H1 (cell line): ENCODE measurements around the gene IL31RA. TPM values are rescaled to one million over a fixed set of nuclear protein-coding genes. Genes with fewer than 3 reads are reported as not detected.
A peak's percentile ranks its signal among the peaks of the same experiment; 100 is the strongest.
"Not testable (repeated sequence)": the region's sequence is repeated elsewhere in the genome, so short reads cannot be mapped to it uniquely, and the experiment has no call there.

Experiments
- CTCF ChIA-PET: fragments of 300-600 bp; sonication (Branson Sonifier 250); formaldehyde crosslinking; loops from one replicate; lab custom pipeline; 2021; ENCODE audit not compliant: partially characterized antibody; lab: Charles Lee
- POLR2A ChIA-PET: fragments of 300-600 bp; sonication (Branson Sonifier 250); formaldehyde crosslinking; loops from one replicate; lab custom pipeline; 2021; ENCODE audit warnings: inconsistent platforms; ENCODE audit not compliant: partially characterized antibody; lab: Charles Lee
- DNase-seq, 2 experiments: peaks; one replicate each; pipeline versions ENCODE4 v3.0.0 to v3.0.0-alpha.2; 2010 to 2022; ENCODE audit warnings: low spot score in 2 of 2, low read depth in 1 of 2, mixed read lengths in 1 of 2
- FAIRE-seq: peaks from 2 replicates; lab custom pipeline; 2011; peaks lifted over from hg19 to GRCh38; lab: Jason Lieb, UNC
- H2AFZ ChIP-seq: 2 replicates; pipeline ENCODE4 v1.8.1; 2012; ENCODE audit warnings: low read length, inconsistent platforms
- H2AK5ac ChIP-seq: 2 replicates; pipeline ENCODE4 v1.6.1; 2013; ENCODE audit warnings: low read depth, low read length
- H2BK120ac ChIP-seq: replicated peaks from 2 replicates; pipeline ENCODE3; 2013; ENCODE audit warnings: low read depth, low read length, inconsistent platforms
- H2BK12ac ChIP-seq: 2 replicates; pipeline ENCODE4 v1.6.1; 2013; ENCODE audit warnings: low read depth, low read length
- H2BK15ac ChIP-seq: 2 replicates; pipeline ENCODE4 v1.6.1; 2013; ENCODE audit warnings: low read length
- H2BK20ac ChIP-seq: 2 replicates; pipeline ENCODE4 v1.6.1; 2013; ENCODE audit warnings: low read length
- H2BK5ac ChIP-seq: 2 replicates; pipeline ENCODE4 v1.6.1; 2013; ENCODE audit warnings: low read depth, low read length
- H3K14ac ChIP-seq: 2 replicates; pipeline ENCODE4 v1.6.1; 2013; ENCODE audit warnings: inconsistent platforms; ENCODE audit not compliant: insufficient read length
- H3K18ac ChIP-seq: 2 replicates; pipeline ENCODE4 v1.6.1; 2013; ENCODE audit warnings: low read length; ENCODE audit errors: extremely low read depth
- H3K23ac ChIP-seq: 2 replicates; pipeline ENCODE4 v1.6.1; 2013; ENCODE audit warnings: inconsistent platforms; ENCODE audit not compliant: insufficient read length
- H3K23me2 ChIP-seq: 2 replicates; pipeline ENCODE4 v1.6.1; 2013; ENCODE audit warnings: low read depth, low read length
- H3K27ac ChIP-seq: 2 replicates; pipeline ENCODE4 v1.6.1; 2011; ENCODE audit warnings: low read depth, low read length, inconsistent platforms
- H3K27me3 ChIP-seq, 4 experiments: replicated peaks in 1 of 4; 1 replicate in 1 of 4; 2 replicates in 3 of 4; pipeline versions ENCODE4 v1.6.1 to v1.8.1; 2011 to 2013; ENCODE audit warnings: low read length in 3 of 4, mild to moderate bottlenecking in 3 of 4, inconsistent platforms in 2 of 4, mixed read lengths in 2 of 4, moderate library complexity in 1 of 4; ENCODE audit not compliant: control insufficient read depth in 3 of 4, insufficient read depth in 3 of 4; ENCODE audit errors: extremely low read depth in 1 of 4
- H3K36me3 ChIP-seq, 4 experiments: 2 replicates each; pipeline versions ENCODE4 v1.6.1 to v1.8.1; 2011 to 2013; ENCODE audit warnings: mild to moderate bottlenecking in 4 of 4, low read length in 3 of 4, moderate library complexity in 2 of 4, control low read depth in 1 of 4, inconsistent platforms in 1 of 4; ENCODE audit not compliant: insufficient read depth in 4 of 4, control insufficient read depth in 2 of 4
- H3K4ac ChIP-seq: replicated peaks from 2 replicates; pipeline ENCODE3; 2013; ENCODE audit warnings: low read length, low read depth, mixed read lengths, inconsistent platforms; ENCODE audit not compliant: insufficient read length
- H3K4me1 ChIP-seq, 4 experiments: replicated peaks in 1 of 4; 1 replicate in 1 of 4; 2 replicates in 3 of 4; pipeline versions ENCODE4 v1.6.1 to v1.8.1; 2011 to 2013; ENCODE audit warnings: low read length in 3 of 4, inconsistent platforms in 2 of 4, mixed read lengths in 1 of 4; ENCODE audit not compliant: insufficient read depth in 4 of 4, control insufficient read depth in 3 of 4
- H3K4me2 ChIP-seq, 2 experiments: 2 replicates each; pipeline versions ENCODE4 v1.6.1 to v1.8.1; 2011 to 2013; ENCODE audit warnings: low read depth in 2 of 2, low read length in 2 of 2, control low read depth in 1 of 2, inconsistent platforms in 1 of 2, mild to moderate bottlenecking in 1 of 2; ENCODE audit not compliant: insufficient read depth in 1 of 2
- H3K4me3 ChIP-seq, 4 experiments: fragments of 200-600, 300-600 bp in 1 of 4; sonication (generic), shearing (Covaris generic), sonication (Bioruptor Twin) in 1 of 4; 2 replicates each; pipeline versions ENCODE4 v1.5.1 to v1.8.1; 2011 to 2016; ENCODE audit warnings: low read length in 4 of 4, low read depth in 3 of 4, control low read depth in 2 of 4, inconsistent platforms in 2 of 4, mild to moderate bottlenecking in 2 of 4, mixed read lengths in 1 of 4, moderate library complexity in 1 of 4; ENCODE audit not compliant: insufficient read depth in 2 of 4; ENCODE audit errors: extremely low read depth in 1 of 4
- H3K56ac ChIP-seq: replicated peaks from 2 replicates; pipeline ENCODE3; 2013; ENCODE audit warnings: low read depth, mild to moderate bottlenecking, mixed read lengths, low read length, inconsistent platforms; ENCODE audit not compliant: insufficient read length
- H3K79me1 ChIP-seq: 2 replicates; pipeline ENCODE4 v1.6.1; 2013; ENCODE audit warnings: low read depth, low read length, control low read depth
- H3K79me2 ChIP-seq, 2 experiments: 2 replicates each; pipeline versions ENCODE4 v1.6.1 to v1.8.1; 2012 to 2013; ENCODE audit warnings: low read length in 2 of 2, mild to moderate bottlenecking in 2 of 2, inconsistent platforms in 1 of 2; ENCODE audit not compliant: insufficient read depth in 2 of 2, control insufficient read depth in 1 of 2
- H3K9ac ChIP-seq, 4 experiments: replicated peaks in 1 of 4; 1 replicate in 1 of 4; 2 replicates in 3 of 4; pipeline versions ENCODE4 v1.6.1 to v1.8.1; 2011 to 2013; ENCODE audit warnings: low read depth in 3 of 4, low read length in 3 of 4, control low read depth in 2 of 4, mild to moderate bottlenecking in 2 of 4, moderate library complexity in 2 of 4, inconsistent platforms in 1 of 4; ENCODE audit errors: extremely low read depth in 1 of 4
- H3K9me3 ChIP-seq, 2 experiments: 2 replicates each; pipeline versions ENCODE4 v1.6.1 to v1.8.1; 2012 to 2013; ENCODE audit warnings: mild to moderate bottlenecking in 2 of 2, moderate library complexity in 2 of 2, control low read depth in 1 of 2, inconsistent platforms in 1 of 2, low read depth in 1 of 2, low read length in 1 of 2, mixed read lengths in 1 of 2; ENCODE audit not compliant: insufficient read depth in 2 of 2
- H4K20me1 ChIP-seq, 2 experiments: replicated peaks in 1 of 2; 2 replicates each; pipeline versions ENCODE3 to v1.8.1; 2011 to 2013; ENCODE audit warnings: inconsistent platforms in 2 of 2, low read length in 2 of 2, mild to moderate bottlenecking in 1 of 2; ENCODE audit not compliant: insufficient read depth in 2 of 2, control insufficient read depth in 1 of 2
- H4K5ac ChIP-seq: 2 replicates; pipeline ENCODE4 v1.6.1; 2013; ENCODE audit warnings: low read length, low read depth, mixed read lengths, inconsistent platforms; ENCODE audit not compliant: insufficient read length
- H4K8ac ChIP-seq: 2 replicates; pipeline ENCODE4 v1.8.0; 2013; ENCODE audit warnings: mild to moderate bottlenecking, moderate library complexity, low read length, inconsistent platforms; ENCODE audit not compliant: insufficient read depth; ENCODE audit errors: extremely low read depth
- H4K91ac ChIP-seq: replicated peaks from 2 replicates; pipeline ENCODE3; 2013; ENCODE audit warnings: low read length, mixed read lengths, inconsistent platforms; ENCODE audit not compliant: insufficient read length
- EZH2 ChIP-seq: fragments of 200-600 bp; sonication (generic); IDR thresholded peaks from 2 replicates; pipeline ENCODE4 v1.7.1; 2012; ENCODE audit warnings: low read depth, mild to moderate bottlenecking, moderate library complexity, low read length, inconsistent platforms; ENCODE audit not compliant: severe bottlenecking
- HDAC2 ChIP-seq, 2 experiments: fragments of 300-600 bp in 1 of 2; sonication (generic) in 1 of 2; IDR thresholded peaks; 2 replicates each; pipeline ENCODE4 v1.6.1; 2011 to 2012; ENCODE audit warnings: low read depth in 2 of 2, low read length in 2 of 2, mild to moderate bottlenecking in 2 of 2, moderate library complexity in 2 of 2, borderline replicate concordance in 1 of 2, inconsistent platforms in 1 of 2
- NANOG ChIP-seq: IDR thresholded peaks from 2 replicates; pipeline ENCODE4 v1.6.1; 2011; ENCODE audit warnings: low read length, low read depth, mild to moderate bottlenecking, inconsistent platforms; ENCODE audit not compliant: insufficient read depth, poor library complexity, severe bottlenecking
- SAP30 ChIP-seq: fragments of 300-600 bp; sonication (generic); IDR thresholded peaks from 2 replicates; pipeline ENCODE4 v1.7.1; 2012; ENCODE audit warnings: low read length, moderate library complexity, mild to moderate bottlenecking, inconsistent platforms; ENCODE audit not compliant: insufficient read depth, insufficient replicate concordance
- polyA plus RNA-seq, 7 experiments: library from polyadenylated mRNA; depleted of rRNA in 3 of 7; stranded (reverse) in 5 of 7; unstranded in 2 of 7; fragments of >200 nt in 5 of 7; fragments of 200-250 nt in 2 of 7; gene quantifications; 1 replicate in 5 of 7; 2 replicates in 1 of 7; 4 replicates in 1 of 7; pipeline versions ENCODE4 v1.2.1 to v1.2.3, GENCODE V29; 2011 to 2013; ENCODE audit warnings: missing spikeins in 2 of 7, mixed read lengths in 2 of 7
- total RNA-seq: library from RNA; stranded (reverse); fragmentation: NEBNext Ultra II Directional; extraction: Animal tissue kit (Norgen Biotek cat#: 25700); gene quantifications from 2 replicates; pipeline ENCODE4 v1.2.1, GENCODE V29; 2021
- TF ChIP-seq, protein P1 (sequence below), 3 experiments: IDR thresholded peaks; 1 replicate in 2 of 3; 2 replicates in 1 of 3; pipeline versions ENCODE4 v1.5.1 to v1.6.1; 2011; ENCODE audit warnings: low read length in 3 of 3, mild to moderate bottlenecking in 3 of 3, inconsistent platforms in 2 of 3, low read depth in 1 of 3, moderate library complexity in 1 of 3; ENCODE audit not compliant: insufficient read depth in 1 of 3; ENCODE audit errors: control extremely low read depth in 1 of 3

The IL31RA gene
- total and polyA plus RNA-seq, 2 of the 8 experiments (the other 6 are each of a cell fraction or from before 2014, with no cell fraction given): not detected

DNA sequence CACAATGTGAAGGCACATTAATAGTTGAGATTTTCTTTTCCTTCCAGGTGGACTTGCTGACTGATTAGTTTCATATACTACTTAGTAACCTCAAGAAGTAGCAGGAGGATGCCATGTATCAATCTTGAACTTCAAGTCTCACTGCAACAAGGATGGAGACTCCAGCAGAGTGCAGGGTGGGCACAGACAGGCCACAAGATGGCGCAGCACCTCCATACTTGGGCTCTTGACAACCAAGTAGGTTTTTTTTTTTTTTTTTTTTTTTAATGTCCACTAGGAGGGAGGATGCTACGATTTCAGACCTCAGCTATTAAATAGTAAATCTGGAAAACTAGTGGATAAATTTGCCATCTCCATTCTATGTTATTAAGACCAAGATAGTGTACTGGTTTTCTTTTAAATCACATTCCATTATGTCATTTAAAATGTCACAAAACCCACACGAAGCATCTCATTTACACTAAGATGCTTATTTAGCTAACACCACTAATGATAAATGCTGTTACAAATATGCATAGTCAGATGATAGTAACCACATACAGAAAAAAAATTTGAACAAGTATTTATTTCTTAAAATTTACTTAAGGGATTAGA lies 85.0 kb downstream of the IL31RA start (continued):
- TF ChIP-seq NANOG: no peak
- TF ChIP-seq, protein P1, sequence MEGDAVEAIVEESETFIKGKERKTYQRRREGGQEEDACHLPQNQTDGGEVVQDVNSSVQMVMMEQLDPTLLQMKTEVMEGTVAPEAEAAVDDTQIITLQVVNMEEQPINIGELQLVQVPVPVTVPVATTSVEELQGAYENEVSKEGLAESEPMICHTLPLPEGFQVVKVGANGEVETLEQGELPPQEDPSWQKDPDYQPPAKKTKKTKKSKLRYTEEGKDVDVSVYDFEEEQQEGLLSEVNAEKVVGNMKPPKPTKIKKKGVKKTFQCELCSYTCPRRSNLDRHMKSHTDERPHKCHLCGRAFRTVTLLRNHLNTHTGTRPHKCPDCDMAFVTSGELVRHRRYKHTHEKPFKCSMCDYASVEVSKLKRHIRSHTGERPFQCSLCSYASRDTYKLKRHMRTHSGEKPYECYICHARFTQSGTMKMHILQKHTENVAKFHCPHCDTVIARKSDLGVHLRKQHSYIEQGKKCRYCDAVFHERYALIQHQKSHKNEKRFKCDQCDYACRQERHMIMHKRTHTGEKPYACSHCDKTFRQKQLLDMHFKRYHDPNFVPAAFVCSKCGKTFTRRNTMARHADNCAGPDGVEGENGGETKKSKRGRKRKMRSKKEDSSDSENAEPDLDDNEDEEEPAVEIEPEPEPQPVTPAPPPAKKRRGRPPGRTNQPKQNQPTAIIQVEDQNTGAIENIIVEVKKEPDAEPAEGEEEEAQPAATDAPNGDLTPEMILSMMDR (IDR thresholded peaks at IDR 0.05; ENCODE audit: control extremely low read depth in 1 of 3, insufficient read depth in 1 of 3, low read depth in 1 of 3, low read length in 3 of 3): peak; percentile 87 to 96 (median 88)
- TF ChIP-seq SAP30: no peak
- no peak for TF ChIP-seq HDAC2 (IDR thresholded peaks at IDR 0.05; ENCODE audit: borderline replicate concordance in 1 of 2, low read depth in 2 of 2, low read length in 2 of 2)
- no peak for TF ChIP-seq EZH2

DNA sequence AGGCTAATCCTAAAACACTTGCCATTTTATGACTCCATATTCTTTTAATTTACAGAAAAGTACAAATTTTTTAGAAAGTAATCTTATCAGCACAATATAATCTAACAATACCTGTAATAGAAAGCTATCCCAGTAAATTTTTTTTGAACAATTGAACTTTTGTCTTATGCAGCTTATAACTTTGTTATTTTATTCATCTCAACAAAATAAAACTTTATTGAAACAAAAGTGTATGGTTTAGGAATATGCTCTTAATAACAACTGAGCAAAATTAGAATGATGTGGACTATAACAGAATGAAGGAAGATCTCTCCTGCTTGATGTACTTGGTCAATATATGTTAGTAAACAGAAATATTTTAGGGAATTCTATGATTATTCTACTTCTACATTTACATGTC lies 86.4 kb downstream of the IL31RA start:
- H3K14ac ChIP-seq, H3K4ac ChIP-seq, H4K91ac ChIP-seq, H3K23ac ChIP-seq, H3K79me2 ChIP-seq, H4K8ac ChIP-seq, H3K23me2 ChIP-seq, H3K27me3 ChIP-seq, H2BK12ac ChIP-seq, H2BK20ac ChIP-seq, H3K4me1 ChIP-seq, H3K4me3 ChIP-seq, H3K4me2 ChIP-seq, H4K20me1 ChIP-seq, POLR2A ChIA-PET, H2BK5ac ChIP-seq, DNase-seq, H2BK120ac ChIP-seq, H2AFZ ChIP-seq, H3K56ac ChIP-seq, H2BK15ac ChIP-seq, H4K5ac ChIP-seq, FAIRE-seq, H3K79me1 ChIP-seq, H2AK5ac ChIP-seq, H3K36me3 ChIP-seq, H3K9ac ChIP-seq, H3K18ac ChIP-seq, H3K27ac ChIP-seq, H3K9me3 ChIP-seq: not testable (repeated sequence)
- CTCF ChIA-PET: interaction anchor here (0.6 to 4.3 kb wide), 9 partner anchors 11 to 901 kb away, joined by 3 to 71 read pairs (median 7); no protein-coding TSS in a partner anchor
